A549 (cell line): ENCODE measurements around the gene TOM1L2. TPM values are rescaled to one million over a fixed set of nuclear protein-coding genes. Genes with fewer than 3 reads are reported as not detected.
A peak's percentile ranks its signal among the peaks of the same experiment; 100 is the strongest.

Experiments
- ATAC-seq, 2 experiments: fragments of 200-7000 bp in 1 of 2; fragments of >200 bp in 1 of 2; cut with Nextera tagmentation in 1 of 2; cut with Tn5 transposase in 1 of 2; 3 replicates each; pipeline versions ENCODE4 v1.8.0 to v1.9.1; 2018 to 2020; ENCODE audit warnings: mild to moderate bottlenecking in 1 of 2, moderate library complexity in 1 of 2
- CTCF ChIA-PET: fragments of 300-600 bp; sonication (Branson Sonifier 250); formaldehyde crosslinking; extraction: SDS; loops from one replicate; lab custom pipeline; 2021; ENCODE audit warnings: antibody characterized with exemption, inconsistent platforms; lab: Yijun Ruan, JAX
- POLR2A ChIA-PET: fragments of 350-600 bp; formaldehyde crosslinking; extraction: SDS; loops from one replicate; lab custom pipeline; 2021; ENCODE audit warnings: antibody characterized with exemption, inconsistent platforms; lab: Yijun Ruan, JAX
- DNase-seq, 2 experiments: peaks; one replicate each; pipeline versions ENCODE4 v3.0.0 to v3.0.0-alpha.2; 2011 to 2016; ENCODE audit warnings: low read depth in 1 of 2, low spot score in 1 of 2
- FAIRE-seq: peaks from 2 replicates; lab custom pipeline; 2011; peaks lifted over from hg19 to GRCh38; lab: Jason Lieb, UNC
- H3K27ac ChIP-seq, 2 experiments: fragments of >200 bp; sonication (Bioruptor Twin); formaldehyde crosslinking; 3 replicates each; pipeline ENCODE4 v1.5.1; 2016 to 2017
- H3K4me1 ChIP-seq: fragments of >200 bp; sonication (Bioruptor Twin); formaldehyde crosslinking; 3 replicates; pipeline ENCODE4 v1.6.1; 2016
- H3K4me2 ChIP-seq: fragments of >200 bp; sonication (Bioruptor Twin); formaldehyde crosslinking; 3 replicates; pipeline ENCODE4 v1.6.1; 2016
- H3K4me3 ChIP-seq: fragments of >200 bp; sonication (Bioruptor Twin); formaldehyde crosslinking; 3 replicates; pipeline ENCODE4 v1.5.1; 2016
- H3K9me3 ChIP-seq: fragments of >200 bp; sonication (Bioruptor Twin); formaldehyde crosslinking; 3 replicates; pipeline ENCODE4 v1.6.1; 2016
- CBX2 ChIP-seq: fragments of 200-600 bp; sonication (generic); IDR thresholded peaks from 2 replicates; pipeline ENCODE4 v1.6.1; 2016; ENCODE audit warnings: low read depth, mild to moderate bottlenecking, borderline replicate concordance
- CBX8 ChIP-seq: fragments of 200-600 bp; sonication (generic); IDR thresholded peaks from 2 replicates; pipeline ENCODE4 v1.6.1; 2016
- CHD2 ChIP-seq: fragments of 150-350 bp; IDR thresholded peaks from 2 replicates; pipeline ENCODE4 v1.6.1; 2014; ENCODE audit warnings: low read length; ENCODE audit not compliant: partially characterized antibody
- EHF ChIP-seq: fragments of 250-450 bp; sonication (Bioruptor Pico); IDR thresholded peaks from 2 replicates; pipeline ENCODE4 v1.5.0; 2020; ENCODE audit warnings: mild to moderate bottlenecking
- EHMT2 ChIP-seq: fragments of 200-600 bp; sonication (generic); IDR thresholded peaks from 2 replicates; pipeline ENCODE4 v1.6.1; 2016; ENCODE audit warnings: antibody characterized with exemption, low read depth, mild to moderate bottlenecking, moderate library complexity
- FOSL2 ChIP-seq, 2 experiments: fragments of 450-650 bp in 1 of 2; fragments of >200 bp in 1 of 2; sonication (Bioruptor Twin) in 1 of 2; formaldehyde crosslinking; IDR thresholded peaks; 2 replicates each; pipeline versions ENCODE4 v1.5.0 to v1.6.1; 2016 to 2020; ENCODE audit warnings: mild to moderate bottlenecking in 1 of 2, moderate library complexity in 1 of 2
- GATA3 ChIP-seq: IDR thresholded peaks from 2 replicates; pipeline ENCODE4 v1.6.1; 2012; ENCODE audit warnings: borderline replicate concordance
- HDAC2 ChIP-seq: fragments of 200-600 bp; sonication (generic); IDR thresholded peaks from 2 replicates; pipeline ENCODE4 v1.6.1; 2016
- HEYL ChIP-seq: fragments of 250-450 bp; sonication (Bioruptor Pico); IDR thresholded peaks from 2 replicates; pipeline ENCODE4 v1.8.0; 2021; ENCODE audit warnings: mild to moderate bottlenecking, moderate library complexity
- HMGXB4 ChIP-seq: fragments of 250-450 bp; sonication (Bioruptor Pico); IDR thresholded peaks from 2 replicates; pipeline ENCODE4 v1.5.0; 2021; ENCODE audit warnings: mild to moderate bottlenecking, moderate library complexity, borderline replicate concordance
- HOXB13 ChIP-seq: fragments of 250-450 bp; sonication (Bioruptor Pico); IDR thresholded peaks from 2 replicates; pipeline ENCODE4 v1.5.0; 2020; ENCODE audit warnings: low read depth, mild to moderate bottlenecking, moderate library complexity
- KDM1A ChIP-seq: fragments of 200-600 bp; sonication (generic); IDR thresholded peaks from 2 replicates; pipeline ENCODE4 v1.6.1; 2016; ENCODE audit warnings: low read depth, mild to moderate bottlenecking
- MAFK ChIP-seq: fragments of 450-650 bp; IDR thresholded peaks from 2 replicates; pipeline ENCODE4 v1.6.1; 2014; ENCODE audit not compliant: partially characterized antibody
- MYC ChIP-seq: IDR thresholded peaks from 2 replicates; pipeline ENCODE4 v1.6.1; 2012; ENCODE audit warnings: mild to moderate bottlenecking, inconsistent platforms, low read length, improper control_type of control experiment, borderline replicate concordance
- NFE2L2 ChIP-seq: fragments of 150-350 bp; conservative IDR thresholded peaks from 2 replicates; pipeline ENCODE4 v1.6.1; 2014; ENCODE audit warnings: low read length
- NPAS2 ChIP-seq: fragments of 250-450 bp; sonication (Bioruptor Pico); IDR thresholded peaks from 2 replicates; pipeline ENCODE4 v1.8.0; 2022; ENCODE audit warnings: mild to moderate bottlenecking, moderate library complexity, borderline replicate concordance
- NR3C1 ChIP-seq: fragments of >200 bp; sonication (Bioruptor Twin); formaldehyde crosslinking; IDR thresholded peaks from 3 replicates; pipeline ENCODE4 v1.6.1; 2017
- RAD21 ChIP-seq, 2 experiments: fragments of >200 bp in 1 of 2; sonication (Bioruptor Twin) in 1 of 2; formaldehyde crosslinking in 1 of 2; IDR thresholded peaks in 1 of 2; conservative IDR thresholded peaks in 1 of 2; 2 replicates in 1 of 2; 3 replicates in 1 of 2; pipeline ENCODE4 v1.6.1; 2012 to 2018; ENCODE audit warnings: inconsistent platforms in 1 of 2
- RARB ChIP-seq: fragments of 250-450 bp; sonication (Bioruptor Pico); IDR thresholded peaks from 2 replicates; pipeline ENCODE4 v1.8.0; 2021; ENCODE audit warnings: mild to moderate bottlenecking, moderate library complexity
- RNF2 ChIP-seq: fragments of 200-600 bp; sonication (generic); IDR thresholded peaks from 2 replicates; pipeline ENCODE4 v1.6.1; 2016; ENCODE audit warnings: low read depth, mild to moderate bottlenecking, antibody characterized with exemption, moderate library complexity, borderline replicate concordance
- SMC3 ChIP-seq: fragments of >200 bp; sonication (Bioruptor Twin); formaldehyde crosslinking; IDR thresholded peaks from 3 replicates; pipeline ENCODE4 v1.6.1; 2018; ENCODE audit warnings: inconsistent platforms
- SREBF2 ChIP-seq: fragments of 450-650 bp; IDR thresholded peaks from 2 replicates; pipeline ENCODE4 v1.6.1; 2014; ENCODE audit warnings: mild to moderate bottlenecking, moderate library complexity
- TP53 ChIP-seq: fragments of 250-450 bp; sonication (Bioruptor Pico); IDR thresholded peaks from 2 replicates; pipeline ENCODE4 v1.5.0; 2021; ENCODE audit warnings: mild to moderate bottlenecking, moderate library complexity
- ZFP36 ChIP-seq: fragments of 450-650 bp; IDR thresholded peaks from 2 replicates; pipeline ENCODE4 v1.6.1; 2014; ENCODE audit warnings: borderline replicate concordance; ENCODE audit not compliant: partially characterized antibody
- WGBS: methylation state at CpG from one replicate; pipeline ENCODE4 v1.1.6; 2017; ENCODE audit errors: missing lambda C conversion rate; 5-methylcytosine and 5-hydroxymethylcytosine counted together
- polyA plus RNA-seq, 4 experiments: library from polyadenylated mRNA; depleted of rRNA in 3 of 4; stranded (reverse); fragments of >200 nt; fragmentation: RNase III in 1 of 4; extraction: RNeasy Plus Mini Kit Qiagen cat#74134 plus additional on column Dnase treatment in 1 of 4; gene quantifications; 2 replicates in 3 of 4; 3 replicates in 1 of 4; pipeline ENCODE4 v1.2.3, GENCODE V29; 2011 to 2017
- TF ChIP-seq, protein P1 (sequence below): IDR thresholded peaks from 2 replicates; pipeline ENCODE4 v1.6.1; 2012

Gene TOM1L2
- polyA plus RNA-seq, 2 of the 4 experiments (the other 2 are of a cell fraction): 19.2 to 24.7 TPM

- TF ChIP-seq NFE2L2 (no peak), HDAC2 (no peak), NR3C1 (no peak), RAD21 (conservative IDR thresholded peaks at IDR 0.05 in 1 of 2, IDR thresholded peaks at IDR 0.05 in 1 of 2) (no peak), FOSL2 (IDR thresholded peaks at IDR 0.05) (no peak), FOSL2 (CRISPR knock-in tag; IDR thresholded peaks at IDR 0.05) (no peak), CHD2 (no peak), SREBF2 (no peak), RNF2 (no peak), GATA3 (no peak), EHMT2 (no peak), MAFK (no peak), ZFP36 (no peak), HMGXB4 (CRISPR knock-in tag) (no peak), HEYL (CRISPR knock-in tag) (no peak), CBX8 (no peak), SMC3 (no peak)
- TF ChIP-seq, protein P1, sequence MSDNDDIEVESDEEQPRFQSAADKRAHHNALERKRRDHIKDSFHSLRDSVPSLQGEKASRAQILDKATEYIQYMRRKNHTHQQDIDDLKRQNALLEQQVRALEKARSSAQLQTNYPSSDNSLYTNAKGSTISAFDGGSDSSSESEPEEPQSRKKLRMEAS: no peak
Measured at GRCh38 chr17:17846645-17847044, 125.6 kb downstream of the TOM1L2 start.

DNA sequence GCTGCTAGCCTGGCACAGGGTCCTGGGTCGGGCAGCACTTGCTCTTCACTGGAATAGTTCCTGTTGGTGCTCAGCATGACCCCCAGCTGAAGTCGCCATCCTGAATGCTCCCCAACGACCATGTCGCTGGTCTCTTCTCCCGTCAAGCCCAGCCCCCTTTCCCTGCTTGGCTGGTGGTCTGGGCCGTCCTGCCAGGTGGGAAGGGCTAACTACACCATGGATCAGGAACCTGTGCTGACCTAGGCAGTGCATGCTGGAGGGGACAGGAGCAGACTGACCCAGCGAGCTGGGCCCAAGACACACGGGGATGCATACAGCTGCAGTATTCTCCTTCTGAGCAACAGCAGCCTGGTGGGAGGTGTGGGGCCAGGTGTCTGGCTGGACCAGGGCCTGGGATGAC lies 126.2 kb downstream of the TOM1L2 start:
- POLR2A ChIA-PET: interaction anchor here (5.6 kb wide), 1 partner anchor 9 kb away, joined by 38 read pairs; the partner anchor contains the start of gene SREBF1

More at GRCh38 chr17:17846645-17847044, 125.6 kb downstream of the TOM1L2 start:
- ATAC-seq: no peak
- 96% methylated on average over 8 of the region's 8 CpGs for WGBS
- no peak for DNase-seq
- Histone ChIP-seq H3K27ac (0 out of 6 replicates have a peak overlapping the region, but pooled peaks of 1 of the 2 experiments have one; percentile 32), H3K4me1 (peaks cover 24% of the 10 kb centered on the region), H3K4me3 (no peak overlapping the region), H3K9me3 (no peaks in the 10 kb centered on the region), H3K4me2 (no peak overlapping the region)
- ChIA-PET POLR2A (interaction anchor here (5.6 kb wide), 1 partner anchor 9 kb away, joined by 38 read pairs; the partner anchor contains the start of gene SREBF1), CTCF (interaction anchor here (0.7 to 35.9 kb wide), 5 partner anchors 10 to 72 kb away, joined by 3 to 859 read pairs (median 15); partner anchors contain the start of gene SREBF1)
- FAIRE-seq: no peak

More for the DNA sequence above, 126.2 kb downstream of the TOM1L2 start:
- CTCF ChIA-PET: interaction anchor here (0.7 to 35.9 kb wide), 4 partner anchors 9 to 27 kb away, joined by 3 to 859 read pairs (median 42); partner anchors contain the start of gene SREBF1
- ATAC-seq (no peak), FAIRE-seq (no peak), DNase-seq (no peak)
- no peak overlapping the region for H3K4me3 ChIP-seq
- no peak overlapping the region for H3K4me2 ChIP-seq
- no peaks in the 10 kb centered on the region for H3K9me3 ChIP-seq
- peaks cover 31% of the 10 kb centered on the region for H3K4me1 ChIP-seq
- 0 out of 6 replicates have a peak overlapping the region, but pooled peaks of 1 of the 2 experiments have one; percentile 4 for H3K27ac ChIP-seq
- WGBS: 85% methylated on average over 8 of the region's 8 CpGs
- TF ChIP-seq KDM1A (no peak), CBX2 (no peak), SMC3 (no peak), TP53 (CRISPR knock-in tag) (no peak), CHD2 (no peak), FOSL2 (IDR thresholded peaks at IDR 0.05) (no peak), FOSL2 (CRISPR knock-in tag; IDR thresholded peaks at IDR 0.05) (no peak), HOXB13 (CRISPR knock-in tag) (no peak), EHF (no peak), EHMT2 (no peak), RARB (CRISPR knock-in tag) (no peak), MYC (no peak), NFE2L2 (no peak), NPAS2 (CRISPR knock-in tag) (no peak)
